ENCODE measurements around the gene TMEM218.

Gene TMEM218

DNA sequence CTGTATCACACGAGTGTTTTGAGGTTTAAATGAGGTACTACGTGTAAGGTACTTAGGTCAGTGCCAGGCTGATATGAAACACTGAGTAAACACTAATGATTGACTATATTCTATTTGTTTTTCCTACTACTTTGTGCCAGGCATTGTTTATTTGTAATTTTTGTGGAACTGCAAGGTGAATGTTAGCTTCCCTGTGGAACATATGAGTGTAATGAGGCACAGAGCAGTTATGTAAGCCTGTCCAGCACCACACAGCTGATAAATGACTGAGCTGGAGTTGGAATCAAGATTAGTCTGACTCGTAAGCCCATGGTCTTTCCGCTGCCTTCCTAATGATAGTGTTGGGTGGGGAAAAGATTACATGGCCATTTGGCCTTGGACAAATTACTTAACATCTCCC, 42.4 kb downstream of the TMEM218 start:
- TF ChIP-seq SNAI2 (CRISPR knock-in tag; IDR thresholded peaks at IDR 0.05): no peak
- TF ChIP-seq TCF4 (CRISPR knock-in tag; IDR thresholded peaks at IDR 0.05; ENCODE audit: borderline replicate concordance): no peak
- no peak for TF ChIP-seq RARB (CRISPR knock-in tag; IDR thresholded peaks at IDR 0.05)
- TF ChIP-seq CSDC2 (CRISPR knock-in tag; IDR thresholded peaks at IDR 0.05): no peak
- TF ChIP-seq, protein P1, sequence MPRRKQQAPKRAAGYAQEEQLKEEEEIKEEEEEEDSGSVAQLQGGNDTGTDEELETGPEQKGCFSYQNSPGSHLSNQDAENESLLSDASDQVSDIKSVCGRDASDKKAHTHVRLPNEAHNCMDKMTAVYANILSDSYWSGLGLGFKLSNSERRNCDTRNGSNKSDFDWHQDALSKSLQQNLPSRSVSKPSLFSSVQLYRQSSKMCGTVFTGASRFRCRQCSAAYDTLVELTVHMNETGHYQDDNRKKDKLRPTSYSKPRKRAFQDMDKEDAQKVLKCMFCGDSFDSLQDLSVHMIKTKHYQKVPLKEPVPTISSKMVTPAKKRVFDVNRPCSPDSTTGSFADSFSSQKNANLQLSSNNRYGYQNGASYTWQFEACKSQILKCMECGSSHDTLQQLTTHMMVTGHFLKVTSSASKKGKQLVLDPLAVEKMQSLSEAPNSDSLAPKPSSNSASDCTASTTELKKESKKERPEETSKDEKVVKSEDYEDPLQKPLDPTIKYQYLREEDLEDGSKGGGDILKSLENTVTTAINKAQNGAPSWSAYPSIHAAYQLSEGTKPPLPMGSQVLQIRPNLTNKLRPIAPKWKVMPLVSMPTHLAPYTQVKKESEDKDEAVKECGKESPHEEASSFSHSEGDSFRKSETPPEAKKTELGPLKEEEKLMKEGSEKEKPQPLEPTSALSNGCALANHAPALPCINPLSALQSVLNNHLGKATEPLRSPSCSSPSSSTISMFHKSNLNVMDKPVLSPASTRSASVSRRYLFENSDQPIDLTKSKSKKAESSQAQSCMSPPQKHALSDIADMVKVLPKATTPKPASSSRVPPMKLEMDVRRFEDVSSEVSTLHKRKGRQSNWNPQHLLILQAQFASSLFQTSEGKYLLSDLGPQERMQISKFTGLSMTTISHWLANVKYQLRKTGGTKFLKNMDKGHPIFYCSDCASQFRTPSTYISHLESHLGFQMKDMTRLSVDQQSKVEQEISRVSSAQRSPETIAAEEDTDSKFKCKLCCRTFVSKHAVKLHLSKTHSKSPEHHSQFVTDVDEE (CRISPR knock-in tag; IDR thresholded peaks at IDR 0.05): no peak
- TF ChIP-seq ZC3H10 (CRISPR knock-in tag; IDR thresholded peaks at IDR 0.05): no peak
- TF ChIP-seq ZNF70 (CRISPR knock-in tag; IDR thresholded peaks at IDR 0.05): no peak
- TF ChIP-seq ESRRG (CRISPR knock-in tag; IDR thresholded peaks at IDR 0.05): no peak
- ATAC-seq: no peak

DNA sequence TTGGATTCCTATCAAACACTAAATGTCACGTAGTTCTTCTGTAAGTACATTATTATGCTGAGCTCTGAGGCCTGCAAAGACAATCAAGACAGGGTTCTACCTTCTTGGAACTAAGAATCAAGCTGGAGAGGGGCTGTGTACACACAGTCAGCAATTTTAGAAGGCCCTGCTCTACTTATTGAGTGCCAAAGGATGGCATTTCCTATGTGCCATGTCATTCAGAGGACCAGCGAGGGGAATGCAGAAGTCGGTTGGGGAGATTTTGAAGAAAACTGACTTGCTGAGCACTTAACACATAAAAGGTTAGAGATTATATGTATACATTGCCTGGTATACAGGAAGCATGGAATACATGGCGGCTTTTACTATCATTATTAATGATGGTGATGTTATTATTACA, 43.1 kb downstream of the TMEM218 start:
- TF ChIP-seq PPARA (CRISPR knock-in tag; IDR thresholded peaks at IDR 0.05; ENCODE audit: borderline replicate concordance) (no peak), ESRRG (CRISPR knock-in tag; IDR thresholded peaks at IDR 0.05) (no peak), ISL1 (CRISPR knock-in tag; IDR thresholded peaks at IDR 0.05) (no peak), ZNF8 (CRISPR knock-in tag; IDR thresholded peaks at IDR 0.05) (no peak)
- no peak for ATAC-seq

DNA sequence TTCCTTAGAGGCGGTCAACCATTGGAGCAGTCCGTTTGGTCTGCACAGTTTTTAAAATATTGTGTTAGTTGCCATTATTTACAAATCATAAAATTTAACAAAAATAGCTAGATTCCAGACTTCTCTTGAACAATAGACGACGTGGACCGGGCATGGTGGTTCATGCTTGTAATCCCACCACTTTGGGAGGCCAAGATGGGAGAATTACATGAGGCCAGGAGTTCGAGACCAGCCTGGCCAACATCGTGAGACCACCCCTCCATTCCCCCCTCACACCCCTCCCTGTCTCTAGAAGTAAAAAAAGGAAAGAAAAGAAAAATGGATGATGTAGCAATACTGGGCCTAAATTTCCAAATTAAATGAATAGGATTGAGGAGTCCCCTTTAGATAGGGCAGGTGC, 47.4 kb downstream of the TMEM218 start:
- no peak for ATAC-seq
- TF ChIP-seq OSR1 (CRISPR knock-in tag; IDR thresholded peaks at IDR 0.05) (no peak), GLIS3 (CRISPR knock-in tag; IDR thresholded peaks at IDR 0.05) (no peak), ZC3H10 (CRISPR knock-in tag; IDR thresholded peaks at IDR 0.05) (no peak), BACH2 (CRISPR knock-in tag; IDR thresholded peaks at IDR 0.05; ENCODE audit: borderline replicate concordance) (no peak), CSDC2 (CRISPR knock-in tag; IDR thresholded peaks at IDR 0.05) (no peak), ARNTL (CRISPR knock-in tag; IDR thresholded peaks at IDR 0.05; ENCODE audit: borderline replicate concordance, low read depth) (no peak), TOX (CRISPR knock-in tag; IDR thresholded peaks at IDR 0.05; ENCODE audit: borderline replicate concordance) (no peak)
- TF ChIP-seq, protein P2, sequence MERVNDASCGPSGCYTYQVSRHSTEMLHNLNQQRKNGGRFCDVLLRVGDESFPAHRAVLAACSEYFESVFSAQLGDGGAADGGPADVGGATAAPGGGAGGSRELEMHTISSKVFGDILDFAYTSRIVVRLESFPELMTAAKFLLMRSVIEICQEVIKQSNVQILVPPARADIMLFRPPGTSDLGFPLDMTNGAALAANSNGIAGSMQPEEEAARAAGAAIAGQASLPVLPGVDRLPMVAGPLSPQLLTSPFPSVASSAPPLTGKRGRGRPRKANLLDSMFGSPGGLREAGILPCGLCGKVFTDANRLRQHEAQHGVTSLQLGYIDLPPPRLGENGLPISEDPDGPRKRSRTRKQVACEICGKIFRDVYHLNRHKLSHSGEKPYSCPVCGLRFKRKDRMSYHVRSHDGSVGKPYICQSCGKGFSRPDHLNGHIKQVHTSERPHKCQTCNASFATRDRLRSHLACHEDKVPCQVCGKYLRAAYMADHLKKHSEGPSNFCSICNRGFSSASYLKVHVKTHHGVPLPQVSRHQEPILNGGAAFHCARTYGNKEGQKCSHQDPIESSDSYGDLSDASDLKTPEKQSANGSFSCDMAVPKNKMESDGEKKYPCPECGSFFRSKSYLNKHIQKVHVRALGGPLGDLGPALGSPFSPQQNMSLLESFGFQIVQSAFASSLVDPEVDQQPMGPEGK (CRISPR knock-in tag; IDR thresholded peaks at IDR 0.05; ENCODE audit: borderline replicate concordance): no peak
- TF ChIP-seq, protein P3, sequence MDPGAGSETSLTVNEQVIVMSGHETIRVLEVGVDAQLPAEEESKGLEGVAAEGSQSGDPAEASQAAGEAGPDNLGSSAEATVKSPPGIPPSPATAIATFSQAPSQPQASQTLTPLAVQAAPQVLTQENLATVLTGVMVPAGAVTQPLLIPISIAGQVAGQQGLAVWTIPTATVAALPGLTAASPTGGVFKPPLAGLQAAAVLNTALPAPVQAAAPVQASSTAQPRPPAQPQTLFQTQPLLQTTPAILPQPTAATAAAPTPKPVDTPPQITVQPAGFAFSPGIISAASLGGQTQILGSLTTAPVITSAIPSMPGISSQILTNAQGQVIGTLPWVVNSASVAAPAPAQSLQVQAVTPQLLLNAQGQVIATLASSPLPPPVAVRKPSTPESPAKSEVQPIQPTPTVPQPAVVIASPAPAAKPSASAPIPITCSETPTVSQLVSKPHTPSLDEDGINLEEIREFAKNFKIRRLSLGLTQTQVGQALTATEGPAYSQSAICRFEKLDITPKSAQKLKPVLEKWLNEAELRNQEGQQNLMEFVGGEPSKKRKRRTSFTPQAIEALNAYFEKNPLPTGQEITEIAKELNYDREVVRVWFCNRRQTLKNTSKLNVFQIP (CRISPR knock-in tag; IDR thresholded peaks at IDR 0.05; ENCODE audit: borderline replicate concordance, low read depth): no peak

DNA sequence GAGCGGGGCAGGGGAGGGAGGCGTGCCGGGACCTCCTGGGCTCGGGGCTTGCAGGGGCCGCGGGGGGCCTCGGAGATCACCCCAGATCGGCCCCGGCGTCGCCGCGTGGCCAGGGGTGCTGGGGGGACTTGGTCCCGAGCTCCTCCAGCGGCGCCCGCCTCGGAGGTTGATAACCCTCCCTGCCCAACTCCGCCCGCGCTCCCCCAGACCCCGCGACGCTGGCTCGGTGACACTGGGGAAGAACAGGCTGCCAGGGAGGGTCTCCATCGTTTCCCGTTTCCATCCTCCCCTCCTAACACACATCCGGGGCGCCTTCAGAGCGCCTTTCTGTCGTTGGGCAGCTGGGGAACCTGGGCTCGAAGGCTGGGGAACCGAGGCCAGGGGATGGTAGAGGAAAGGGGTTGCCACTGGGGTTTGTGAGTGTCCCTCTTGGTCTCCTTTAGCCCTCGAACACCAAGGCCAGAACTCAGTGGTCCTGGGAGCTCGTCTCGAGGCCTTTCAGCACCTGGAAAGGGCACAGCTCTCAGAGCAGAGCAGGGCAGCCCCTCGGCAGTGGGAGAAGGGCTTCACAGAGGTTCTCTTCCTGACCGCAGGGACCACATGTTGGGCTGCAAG, 47.9 kb downstream of the TMEM218 start:
- no peak for ATAC-seq
- TF ChIP-seq CSDC2 (CRISPR knock-in tag; IDR thresholded peaks at IDR 0.05) (no peak), ZNF565 (CRISPR knock-in tag; conservative IDR thresholded peaks at IDR 0.05; ENCODE audit: low read depth) (no peak), OSR1 (CRISPR knock-in tag; IDR thresholded peaks at IDR 0.05) (no peak), TCF4 (CRISPR knock-in tag; IDR thresholded peaks at IDR 0.05; ENCODE audit: borderline replicate concordance) (no peak), TOX (CRISPR knock-in tag; IDR thresholded peaks at IDR 0.05; ENCODE audit: borderline replicate concordance) (no peak), GLIS3 (CRISPR knock-in tag; IDR thresholded peaks at IDR 0.05) (no peak), ZFP3 (CRISPR knock-in tag; IDR thresholded peaks at IDR 0.05) (no peak), ISL1 (CRISPR knock-in tag; IDR thresholded peaks at IDR 0.05) (no peak)

DNA sequence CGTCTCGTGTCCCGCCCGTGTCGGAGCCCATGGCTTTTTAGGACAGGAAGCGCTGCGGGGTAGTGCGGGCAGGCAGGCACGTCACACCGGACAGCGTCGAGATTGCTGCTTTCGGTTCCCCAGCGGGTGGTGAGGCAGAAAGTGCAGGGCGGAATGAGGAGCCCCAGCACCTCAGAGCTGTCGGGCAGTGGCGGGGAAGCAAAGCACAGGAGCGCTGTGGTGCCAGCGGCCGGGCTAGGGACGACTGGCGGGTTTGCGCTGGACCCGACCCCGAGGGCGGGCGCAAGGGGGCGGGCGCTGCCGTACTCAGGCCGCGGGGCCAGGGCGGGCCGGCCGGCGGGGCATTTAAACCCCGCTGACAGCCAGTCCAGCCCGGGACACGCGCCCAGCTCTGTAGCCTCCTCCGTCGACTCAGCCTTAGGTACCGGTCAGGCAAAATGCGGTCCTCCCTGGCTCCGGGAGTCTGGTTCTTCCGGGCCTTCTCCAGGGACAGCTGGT, 48.4 kb downstream of the TMEM218 start, which contains the start of gene SLC37A2:
SLC37A2 (plus strand) TSS at position 375 of the 498 bp plus-strand sequence; CDS start at position 438, 63 bp downstream.
- ATAC-seq: peak; percentile 97
- TF ChIP-seq ZNF565 (CRISPR knock-in tag; conservative IDR thresholded peaks at IDR 0.05; ENCODE audit: low read depth) (no peak), TOX (CRISPR knock-in tag; IDR thresholded peaks at IDR 0.05; ENCODE audit: borderline replicate concordance) (no peak), ISL1 (CRISPR knock-in tag; IDR thresholded peaks at IDR 0.05) (no peak), TCF4 (CRISPR knock-in tag; IDR thresholded peaks at IDR 0.05; ENCODE audit: borderline replicate concordance) (no peak)
- TF ChIP-seq, protein P1 (CRISPR knock-in tag; IDR thresholded peaks at IDR 0.05): no peak

All from SK-N-SH treated with all-trans-retinoic acid at 6 μM for 48 hours (cell line).